ENCODE data around the gene SLC11A2. TPM values are rescaled to one million over a fixed set of nuclear protein-coding genes. Genes with fewer than 3 reads are reported as not detected.

SLC11A2 gene
- total RNA-seq (42.0 and 45.7 TPM in 2 replicates), polyA plus RNA-seq (19.7 and 21.9 TPM in 2 replicates), polyA minus RNA-seq (11.7 and 16.9 TPM in 2 replicates)
- total RNA-seq (2013), result 19.1 TPM

DNA sequence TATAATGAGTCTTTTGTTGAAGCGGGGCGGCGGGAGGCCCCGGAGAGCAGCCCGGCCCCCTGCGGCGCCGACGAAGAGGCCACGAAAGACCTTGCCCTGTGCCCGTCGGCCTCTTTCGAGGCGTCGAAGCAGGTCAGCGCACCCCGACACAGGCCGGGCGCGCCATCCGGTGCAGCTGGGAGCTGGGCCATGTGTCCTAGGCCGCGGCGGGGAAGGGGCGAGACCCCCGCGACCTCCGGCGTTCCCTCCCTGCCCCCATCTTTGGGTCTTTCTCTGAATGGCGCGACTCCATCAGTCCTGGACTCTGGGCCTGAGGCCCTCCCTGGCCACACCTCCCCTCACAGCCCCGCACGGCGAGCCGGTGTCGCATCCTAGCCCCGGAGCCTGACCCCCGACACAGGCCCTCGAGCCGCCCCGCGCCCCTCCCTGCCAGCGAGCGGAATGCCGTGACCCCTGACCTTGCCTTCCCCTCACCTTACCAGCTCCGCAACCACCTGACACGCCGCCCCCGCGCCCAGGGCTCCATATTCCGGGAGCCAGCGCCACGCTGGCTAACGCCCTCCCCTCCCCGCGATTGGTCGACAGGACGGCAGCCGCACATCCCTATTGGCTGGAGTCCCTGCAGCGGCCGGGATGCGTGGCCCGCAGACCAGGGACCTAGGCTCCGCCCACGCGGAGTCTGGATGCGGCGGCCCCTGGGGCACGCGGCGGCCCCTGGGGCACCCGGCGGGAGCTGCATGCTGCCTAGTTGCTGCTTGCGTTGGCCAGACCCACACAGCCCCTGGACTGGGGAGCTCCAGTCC, at the start of gene SLC11A2:
TSS of gene SLC11A2 (minus strand) at position 549 of the 803 bp plus-strand sequence. CDS start 15,656 bp downstream, outside the sequence.
- DNase-seq, result peak; percentile 92
- Histone ChIP-seq H3K4me1 (ENCODE audit: control insufficient read depth in 2 of 2, insufficient read depth in 2 of 2, low read length in 2 of 2) (peaks cover 13 to 28% of the 10 kb centered on the region in 2 donors), H3K4me3 (ENCODE audit: control extremely low read depth in 1 of 5, extremely low read depth in 1 of 5, insufficient read depth in 1 of 5, low read depth in 2 of 5, low read length in 4 of 5) (peak within 1 kb of the TSS; percentile 34 to 97 (median 78)), H3K9me3 (ENCODE audit: control extremely low read depth in 1 of 3, control insufficient read depth in 2 of 3, insufficient read depth in 1 of 3, low read length in 2 of 3) (no peaks in the 10 kb centered on the region), H2AFZ (ENCODE audit: insufficient read depth, low read depth, low read length, poor library complexity, severe bottlenecking) (peak within 1 kb of the TSS; percentile 98), H3K27ac (ENCODE audit: low read length in 2 of 2) (peak within 1 kb of the TSS; percentile 71 to 74), H3K4me2 (replicated peaks; ENCODE audit: low read depth, low read length, poor library complexity, severe bottlenecking) (peak within 1 kb of the TSS; percentile 85), H3K9ac (ENCODE audit: low read length) (peak within 1 kb of the TSS; percentile 87), H3K27me3 (replicated peaks in 1 of 4; ENCODE audit: control extremely low read depth in 1 of 4, control insufficient read depth in 3 of 4, insufficient read depth in 4 of 4, low read length in 3 of 4) (peaks cover 0 to 3% (median 0%) of the 10 kb centered on the region in 4 experiments), H4K20me1 (ENCODE audit: control insufficient read depth, insufficient read depth, low read length, poor library complexity, severe bottlenecking) (no peaks in the 10 kb centered on the region), H3K79me2 (ENCODE audit: control insufficient read depth, insufficient read depth, low read length) (peaks cover 52% of the 10 kb centered on the region), H3K36me3 (replicated peaks in 1 of 2; ENCODE audit: control extremely low read depth in 1 of 2, control insufficient read depth in 1 of 2, extremely low read depth in 1 of 2, insufficient read depth in 2 of 2, low read length in 1 of 2) (no peaks in the 10 kb centered on the region)
- Mint-ChIP-seq H3K27ac (peak within 1 kb of the TSS; percentile 93), H3K27me3 (peaks cover 4% of the 10 kb centered on the region), H3K9me3 (ENCODE audit: insufficient read depth) (no peaks in the 10 kb centered on the region), H3K4me1 (peaks cover 36% of the 10 kb centered on the region), H3K4me3 (peak within 1 kb of the TSS; percentile 94)
- ChIA-PET POLR2A (interaction anchor here (0.5 to 1.3 kb wide), 5 partner anchors 13 to 213 kb away, joined by 3 to 6 read pairs (median 3); partner anchors contain the start of genes CSRNP2, DAZAP2 and POU6F1), CTCF (interaction anchor here (0.6 to 4.4 kb wide), 8 partner anchors 11 to 1667 kb away, joined by 3 to 28 read pairs (median 6); partner anchors contain the start of gene ATF1)
- intact Hi-C loops (cut with micrococcal nuclease), result loop anchor here (1.0 kb wide), 6 partner anchors 22 to 261 kb away; partner anchors contain the start of genes CSRNP2, LETMD1, POU6F1 and TFCP2
- under 1% methylated on average over 70 of the region's 74 CpGs for WGBS (ENCODE audit: insufficient coverage)
- ATAC-seq (ENCODE audit: low read depth), result peak; percentile 98
- TF ChIP-seq EZH2 (IDR thresholded peaks at IDR 0.05; ENCODE audit: borderline replicate concordance, insufficient read depth, low read depth, low read length, poor library complexity, severe bottlenecking), result no peak
- TF ChIP-seq, protein P1, sequence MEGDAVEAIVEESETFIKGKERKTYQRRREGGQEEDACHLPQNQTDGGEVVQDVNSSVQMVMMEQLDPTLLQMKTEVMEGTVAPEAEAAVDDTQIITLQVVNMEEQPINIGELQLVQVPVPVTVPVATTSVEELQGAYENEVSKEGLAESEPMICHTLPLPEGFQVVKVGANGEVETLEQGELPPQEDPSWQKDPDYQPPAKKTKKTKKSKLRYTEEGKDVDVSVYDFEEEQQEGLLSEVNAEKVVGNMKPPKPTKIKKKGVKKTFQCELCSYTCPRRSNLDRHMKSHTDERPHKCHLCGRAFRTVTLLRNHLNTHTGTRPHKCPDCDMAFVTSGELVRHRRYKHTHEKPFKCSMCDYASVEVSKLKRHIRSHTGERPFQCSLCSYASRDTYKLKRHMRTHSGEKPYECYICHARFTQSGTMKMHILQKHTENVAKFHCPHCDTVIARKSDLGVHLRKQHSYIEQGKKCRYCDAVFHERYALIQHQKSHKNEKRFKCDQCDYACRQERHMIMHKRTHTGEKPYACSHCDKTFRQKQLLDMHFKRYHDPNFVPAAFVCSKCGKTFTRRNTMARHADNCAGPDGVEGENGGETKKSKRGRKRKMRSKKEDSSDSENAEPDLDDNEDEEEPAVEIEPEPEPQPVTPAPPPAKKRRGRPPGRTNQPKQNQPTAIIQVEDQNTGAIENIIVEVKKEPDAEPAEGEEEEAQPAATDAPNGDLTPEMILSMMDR (IDR thresholded peaks at IDR 0.05), result no peak
